GM19468 (cell line): ENCODE results near the gene PIP4K2B.
"Not testable (repeated sequence)": the region's sequence is repeated elsewhere in the genome, so short reads cannot be mapped to it uniquely, and the experiment has no call there.

Source experiments
- ATAC-seq: cut with Tn5 transposase; IDR thresholded peaks from one replicate; pipeline ENCODE4 v1.9.1; 2021; ENCODE audit warnings: mild to moderate bottlenecking, moderate library complexity, moderate number of reproducible peaks; ENCODE audit not compliant: unreplicated experiment; ENCODE audit errors: extremely low read depth

Gene PIP4K2B

GRCh38 chr17:38799501-38800236 lies at the start of gene PIP4K2B:
Gene PIP4K2B, minus strand, starts transcription at chr17:38799556. Its CDS starts 132 bp downstream, at chr17:38799424.
- ATAC-seq: peak; percentile 40

GRCh38 chr17:38848557-38848891 lies 49.2 kb upstream of the PIP4K2B start:
- ATAC-seq: no peak

GRCh38 chr17:38844261-38844757 lies 45.0 kb upstream of the PIP4K2B start:
- ATAC-seq: no peak

GRCh38 chr17:38825762-38826247 lies 26.4 kb upstream of the PIP4K2B start:
- ATAC-seq: no peak

DNA sequence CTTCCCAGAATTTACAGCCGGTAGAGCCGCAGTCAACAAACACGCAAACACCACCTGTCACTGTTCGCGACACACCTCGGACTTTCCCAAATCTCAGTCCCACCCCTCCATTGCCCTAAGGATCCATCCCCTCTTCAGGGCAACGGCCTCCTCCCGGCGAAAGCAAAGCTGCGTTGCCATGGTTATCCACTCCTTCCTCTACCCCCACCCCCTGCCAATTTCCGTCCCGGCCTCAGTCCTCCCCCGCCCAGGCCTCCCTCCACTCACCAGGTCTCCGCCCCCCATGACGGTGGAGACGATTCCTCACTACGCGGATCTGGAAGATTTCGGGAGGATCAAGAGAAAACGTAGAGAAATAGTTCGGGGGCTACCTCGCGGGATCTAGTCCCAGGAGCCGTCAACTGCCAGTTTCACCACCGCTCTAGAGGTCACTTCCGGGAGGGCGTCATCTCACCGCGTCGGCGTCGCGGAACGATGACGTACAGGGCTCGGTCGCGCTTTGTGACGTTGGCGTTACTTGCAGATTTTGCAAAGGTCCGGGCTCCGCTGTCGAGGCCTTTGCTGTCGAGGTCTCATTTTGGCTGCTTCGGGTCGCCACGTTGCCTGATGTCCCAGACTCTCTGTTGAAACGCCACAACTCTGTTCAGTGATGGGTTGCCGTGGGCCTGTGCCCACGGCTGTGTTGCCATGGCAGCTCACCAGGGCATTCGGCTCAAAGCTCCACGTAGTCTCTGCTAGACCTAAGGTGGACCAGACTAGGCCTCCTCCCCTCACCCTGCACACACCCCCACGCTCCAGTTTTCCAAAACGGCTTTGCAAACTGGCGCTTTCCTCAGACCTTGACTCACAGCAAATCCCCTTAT lies 25.8 kb upstream of the PIP4K2B start, which contains the start of gene CWC25:
Gene CWC25 (minus strand): TSS at position 423 of the 863 bp plus-strand sequence. CDS start 138 bp downstream, at position 285.
- ATAC-seq: peak; percentile 77

- no peak for ATAC-seq
These were observed 16.3 kb upstream of the PIP4K2B start for GRCh38 chr17:38815576-38816193.

DNA sequence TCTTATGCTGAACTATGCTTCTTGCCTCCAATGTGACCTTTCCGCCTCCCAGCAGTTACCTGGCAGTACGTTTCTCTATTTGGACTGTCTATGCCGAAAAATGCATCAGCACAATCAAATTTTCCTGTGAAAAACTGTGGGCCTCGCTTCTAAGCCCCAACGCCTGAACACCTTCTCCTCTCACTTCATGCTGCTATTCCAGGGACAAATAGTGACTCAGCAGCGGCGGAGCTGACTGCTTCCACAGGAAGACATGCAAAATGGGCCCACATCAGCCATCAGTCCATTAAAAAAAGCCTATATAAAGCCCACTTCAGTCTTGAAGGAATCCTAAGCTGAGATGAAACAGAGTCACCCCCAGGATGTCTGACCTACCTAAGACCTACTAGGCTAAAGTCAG lies 10.5 kb upstream of the PIP4K2B start:
- ATAC-seq: no peak

GRCh38 chr17:38800237-38800760 lies 943 bp upstream of the PIP4K2B start:
- no peak for ATAC-seq

DNA sequence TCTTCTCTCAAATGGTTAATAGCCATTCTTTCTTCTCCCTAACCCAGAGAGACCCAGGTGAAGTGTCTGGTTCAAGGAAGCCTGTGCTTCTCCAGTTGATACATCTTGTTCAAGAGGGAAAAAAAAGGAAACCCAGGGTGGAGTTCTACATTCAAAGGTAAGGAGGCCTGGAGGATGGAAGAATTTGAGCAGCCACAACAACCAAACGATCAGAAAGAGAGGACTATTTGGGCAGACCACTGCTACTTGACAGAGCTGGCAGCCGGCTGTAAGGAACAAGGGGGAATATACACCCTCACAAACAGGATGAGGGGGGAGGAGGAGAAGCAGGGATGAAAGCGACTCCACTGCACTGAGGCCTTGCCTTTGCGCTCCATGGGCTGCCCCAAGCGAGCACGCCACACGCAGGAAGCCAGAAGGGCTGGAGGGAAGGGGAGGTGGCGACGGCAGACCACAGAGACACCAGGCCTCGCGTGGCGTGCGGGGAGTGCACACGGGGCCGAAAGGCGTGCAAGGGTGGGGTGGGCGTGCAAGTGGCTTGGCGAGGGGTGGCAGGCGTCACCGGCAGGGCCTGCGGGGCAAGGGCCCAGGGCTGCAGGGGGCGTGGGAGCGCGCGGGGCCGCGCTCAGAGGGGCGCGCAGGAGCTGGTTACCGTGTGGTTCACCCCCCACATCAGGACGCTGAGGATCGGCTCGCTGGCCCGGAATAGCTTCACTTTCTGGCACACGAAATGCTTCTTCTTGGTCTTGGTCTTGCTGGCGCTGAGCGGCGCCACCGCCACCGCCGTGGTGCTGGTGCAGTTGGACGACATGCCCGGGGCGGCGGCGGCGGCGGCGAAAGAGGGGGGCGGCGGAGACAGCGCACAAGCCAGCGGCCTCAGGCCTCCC lies 499 bp downstream of the PIP4K2B start:
- no peak for ATAC-seq

DNA sequence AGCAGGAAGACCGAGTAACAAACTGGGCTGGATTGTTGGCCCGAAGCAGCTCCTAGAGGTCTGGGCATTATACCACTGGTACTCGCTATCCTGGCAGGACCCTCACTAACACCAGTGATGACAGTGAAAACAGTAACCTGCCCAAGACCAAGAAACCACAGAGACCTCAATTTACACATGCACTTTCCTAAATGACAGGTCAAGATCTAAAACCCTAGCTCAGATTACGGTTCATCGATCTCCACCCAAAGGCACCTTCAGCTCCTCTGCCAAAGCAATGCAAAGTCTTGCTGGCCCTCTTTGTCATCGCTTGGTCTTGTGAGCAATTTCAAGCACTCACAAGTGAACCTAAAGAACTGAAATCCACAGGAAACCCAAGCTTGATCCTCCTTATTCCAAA lies 1.5 kb downstream of the PIP4K2B start:
- ATAC-seq: no peak

DNA sequence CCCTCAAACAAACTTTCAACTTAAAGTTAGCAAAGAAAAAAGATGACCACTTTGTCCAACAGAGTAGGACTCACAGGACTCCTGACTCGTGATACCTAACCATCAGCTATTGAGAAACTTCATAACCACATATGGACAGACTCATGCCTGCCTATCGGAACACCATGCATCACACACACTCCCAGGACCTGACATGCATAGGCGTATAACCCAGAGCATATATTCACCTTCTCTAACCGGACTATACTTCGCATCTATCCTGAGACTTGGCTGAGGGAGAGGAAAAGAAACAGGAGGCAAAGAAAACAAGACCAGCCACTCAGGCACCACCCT lies 2.2 kb downstream of the PIP4K2B start:
- no peak for ATAC-seq

DNA sequence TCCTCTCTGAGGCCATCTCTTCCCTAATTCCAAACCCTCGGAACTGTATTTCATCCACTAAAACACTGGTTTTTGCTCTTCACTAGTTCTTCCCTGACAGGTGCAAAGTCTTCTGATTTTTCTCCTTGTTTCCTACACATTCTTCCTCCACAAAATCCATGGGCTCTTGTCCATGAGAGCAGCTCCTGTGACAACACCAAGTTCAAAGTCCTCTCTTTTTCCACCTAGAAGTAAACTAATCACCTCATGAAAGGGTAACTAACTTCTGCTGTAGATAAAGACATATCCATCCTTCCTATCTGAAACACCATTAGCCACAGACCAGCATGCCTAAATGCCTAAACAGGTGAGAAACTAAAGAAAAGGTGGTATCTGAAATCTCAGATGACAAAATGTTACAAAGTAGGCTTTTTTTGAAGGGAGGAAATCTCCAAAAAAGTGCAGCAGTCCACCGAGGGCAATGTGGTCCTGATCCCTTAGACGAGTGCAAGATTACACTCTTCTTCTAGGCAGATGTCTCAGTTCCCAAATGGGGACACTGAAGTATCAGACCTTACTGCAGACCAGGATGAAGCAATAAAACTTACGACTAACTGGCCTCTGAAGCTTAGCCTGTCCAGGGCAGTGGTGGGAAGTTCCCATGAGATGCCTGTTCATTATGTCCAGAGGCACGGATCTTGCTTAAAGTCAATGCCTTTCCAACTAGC lies 2.8 kb downstream of the PIP4K2B start:
- ATAC-seq: no peak

GRCh38 chr17:38794221-38794620 lies 5.1 kb downstream of the PIP4K2B start:
- no peak for ATAC-seq

DNA sequence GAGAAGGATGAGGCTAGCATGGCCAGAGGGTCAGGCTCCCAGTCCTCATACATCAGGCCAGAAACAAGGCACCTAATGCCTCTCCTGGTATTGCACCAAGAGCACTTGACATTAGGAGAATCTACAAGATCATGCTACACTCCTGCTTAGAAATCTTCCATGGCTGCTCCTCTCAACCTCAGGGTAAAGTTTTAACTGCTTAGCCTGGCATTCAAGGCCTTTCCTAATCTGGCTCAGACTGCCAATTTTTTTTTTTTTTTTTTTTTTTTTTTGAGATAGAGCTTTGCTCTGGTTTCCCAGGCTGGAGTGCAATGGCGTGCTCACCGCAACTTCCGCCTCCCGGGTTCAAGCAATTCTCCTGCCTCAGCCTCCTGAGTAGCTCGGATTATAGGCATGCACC lies 8.2 kb downstream of the PIP4K2B start:
- no peak for ATAC-seq

- not testable (repeated sequence) for ATAC-seq
These were observed 9.1 kb downstream of the PIP4K2B start for GRCh38 chr17:38790148-38790707.

- no peak for ATAC-seq
These were observed 10.2 kb downstream of the PIP4K2B start for GRCh38 chr17:38789185-38789584.

DNA sequence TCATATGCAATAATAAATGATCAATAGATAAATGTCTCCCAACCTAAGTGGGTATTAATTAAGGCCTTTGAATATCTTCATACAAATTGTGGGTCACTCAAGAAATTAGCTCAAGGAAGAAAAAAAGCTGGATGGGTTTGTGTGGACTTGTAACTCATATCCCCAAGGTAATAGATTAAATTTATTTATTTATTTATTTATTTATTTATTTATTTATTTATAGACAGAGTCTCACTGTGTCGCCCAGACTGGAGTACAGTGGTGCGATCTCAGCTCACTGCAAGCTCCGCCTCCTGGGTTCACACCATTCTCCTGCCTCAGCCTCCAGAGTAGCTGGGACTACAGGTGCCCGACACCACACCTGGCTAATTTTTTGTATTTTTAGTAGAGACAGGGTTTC lies 11.4 kb downstream of the PIP4K2B start:
- not testable (repeated sequence) for ATAC-seq

- ATAC-seq: no peak
These were observed 13.0 kb downstream of the PIP4K2B start for GRCh38 chr17:38786372-38786771.

- no peak for ATAC-seq
These were observed 16.1 kb downstream of the PIP4K2B start for GRCh38 chr17:38783227-38783626.
